Activated naive CD4-positive, alpha-beta T cell treated with anti-CD3 and anti-CD28 coated beads, Interleukin-2, amount 50 U/mL, for 16 hours (primary cell): Measurements from ENCODE around the gene MYRF.

Experiments used
- DNase-seq: peaks from one replicate; pipeline ENCODE4 v3.0.0-alpha.2; 2020

MYRF gene

DNA sequence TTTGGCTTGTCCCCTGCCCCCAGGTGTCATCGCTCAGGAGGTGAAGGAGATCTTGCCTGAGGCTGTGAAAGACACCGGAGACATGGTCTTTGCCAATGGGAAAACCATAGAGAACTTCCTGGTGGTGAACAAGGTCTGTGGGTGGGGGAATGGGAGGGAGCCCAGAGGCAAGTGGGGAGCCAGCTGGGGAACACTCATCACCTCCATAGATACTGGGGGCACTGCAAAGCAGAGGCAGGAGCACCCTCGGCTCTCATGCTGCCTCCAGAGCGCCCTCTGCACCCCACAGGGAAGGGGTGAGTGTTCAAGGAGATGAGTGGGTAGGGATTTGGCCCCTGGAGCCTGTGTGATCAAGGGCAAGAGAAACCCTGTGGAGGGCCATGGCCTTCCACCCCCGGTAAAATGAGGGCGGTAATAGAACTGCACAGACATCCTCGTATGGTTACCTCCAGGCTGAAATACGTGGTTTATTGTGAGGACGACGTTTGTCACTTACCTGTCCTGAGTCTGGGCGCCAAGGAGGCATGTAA, 26.0 kb downstream of the MYRF start:
- DNase-seq = no peak

DNA sequence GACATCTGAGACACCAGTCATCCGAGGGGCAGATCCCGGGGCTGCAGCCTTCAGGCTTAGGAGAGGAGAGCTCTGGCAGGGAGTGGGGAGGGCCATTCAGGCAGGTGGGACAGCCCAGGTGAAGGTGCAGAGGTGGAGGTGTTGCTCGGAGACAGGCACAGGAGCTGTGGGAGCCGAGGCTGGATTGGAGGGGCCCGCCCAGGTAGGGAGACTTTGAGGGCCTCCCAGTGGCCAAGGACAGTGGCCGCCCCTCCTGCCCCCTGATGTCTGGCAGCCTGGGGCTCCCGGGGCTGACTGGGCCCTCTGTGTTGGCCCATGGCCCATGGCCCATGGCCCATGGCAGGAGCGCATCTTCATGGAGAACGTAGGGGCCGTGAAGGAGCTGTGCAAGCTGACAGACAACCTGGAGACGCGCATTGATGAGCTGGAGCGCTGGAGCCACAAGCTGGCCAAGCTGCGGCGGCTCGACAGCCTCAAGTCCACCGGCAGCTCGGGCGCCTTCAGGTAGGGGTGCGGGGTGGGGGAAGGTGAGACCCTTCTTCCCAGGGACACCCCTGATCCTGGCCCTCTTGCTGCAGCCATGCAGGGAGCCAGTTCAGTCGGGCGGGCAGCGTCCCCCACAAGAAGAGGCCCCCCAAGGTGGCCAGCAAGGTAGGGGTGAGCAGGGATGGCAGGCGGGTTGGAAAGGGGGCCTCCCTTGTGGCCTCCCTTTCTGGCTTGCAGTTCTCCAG, 26.6 kb downstream of the MYRF start:
- no peak for DNase-seq

DNA sequence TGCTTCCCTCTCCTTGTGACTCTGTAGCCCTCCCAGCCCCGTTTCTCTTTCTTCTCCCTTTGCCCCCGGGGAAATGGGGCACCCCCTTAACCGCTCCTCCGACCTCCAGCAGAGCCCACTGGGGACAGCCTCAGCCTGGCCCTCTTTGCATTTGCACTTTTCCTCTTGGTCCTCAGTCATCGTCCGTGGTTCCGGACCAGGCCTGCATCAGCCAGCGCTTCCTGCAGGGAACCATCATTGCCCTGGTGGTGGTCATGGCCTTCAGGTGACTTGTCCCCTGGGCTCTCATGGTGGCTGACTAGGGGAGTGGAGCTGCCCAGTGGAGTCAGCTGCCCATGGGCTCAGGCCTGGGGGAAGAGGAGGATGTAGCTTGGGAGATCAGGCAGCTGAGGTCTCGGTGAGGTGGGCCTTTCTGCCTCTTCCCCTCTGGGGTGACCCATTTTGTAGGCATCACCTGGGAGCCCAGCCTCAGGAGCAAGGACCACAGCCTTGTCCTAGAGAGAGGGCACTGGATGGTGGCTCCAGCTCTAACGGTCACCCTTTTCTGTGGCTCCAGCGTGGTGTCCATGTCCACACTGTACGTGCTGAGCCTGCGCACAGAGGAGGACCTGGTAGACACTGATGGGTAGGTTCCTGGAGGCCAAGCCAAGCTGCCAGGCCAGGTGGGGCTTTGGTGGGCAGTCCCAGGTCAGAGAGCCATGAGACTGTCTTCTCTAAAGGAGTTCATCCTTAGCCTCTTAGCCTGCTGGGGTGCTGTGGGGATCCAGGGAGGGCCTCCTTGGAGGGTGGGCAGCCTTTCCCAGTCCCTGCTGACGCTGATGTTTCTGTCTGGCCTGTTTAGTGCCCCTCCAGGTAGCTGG, 27.5 kb downstream of the MYRF start:
- no peak for DNase-seq

DNA sequence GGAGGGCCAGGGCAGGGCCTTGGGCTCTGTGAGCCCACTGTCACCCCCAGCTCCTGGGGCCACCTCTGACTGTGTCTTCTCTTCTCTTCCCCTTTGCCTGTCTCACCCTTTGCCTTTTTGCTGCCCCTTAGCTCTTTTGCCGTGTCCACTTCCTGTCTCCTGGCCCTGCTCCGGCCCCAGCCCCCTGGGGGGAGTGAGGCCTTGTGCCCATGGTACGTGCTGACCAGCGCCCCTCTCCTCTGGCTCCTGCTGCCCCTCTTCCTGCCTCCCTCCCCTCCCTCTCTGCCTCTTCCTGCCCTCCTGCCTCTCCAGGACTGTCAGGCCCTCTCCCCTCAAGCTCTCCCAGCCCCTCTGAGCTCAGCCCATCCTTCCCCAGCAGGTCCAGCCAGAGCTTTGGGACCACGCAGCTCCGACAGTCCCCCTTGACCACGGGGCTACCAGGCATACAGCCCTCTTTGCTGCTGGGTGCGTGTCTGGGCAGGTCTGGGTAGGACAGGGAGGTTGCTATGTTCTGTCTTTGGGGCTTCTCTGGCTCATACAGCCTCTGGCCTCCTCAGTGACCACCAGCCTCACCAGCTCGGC, 28.2 kb downstream of the MYRF start:
- DNase-seq = no peak

DNA sequence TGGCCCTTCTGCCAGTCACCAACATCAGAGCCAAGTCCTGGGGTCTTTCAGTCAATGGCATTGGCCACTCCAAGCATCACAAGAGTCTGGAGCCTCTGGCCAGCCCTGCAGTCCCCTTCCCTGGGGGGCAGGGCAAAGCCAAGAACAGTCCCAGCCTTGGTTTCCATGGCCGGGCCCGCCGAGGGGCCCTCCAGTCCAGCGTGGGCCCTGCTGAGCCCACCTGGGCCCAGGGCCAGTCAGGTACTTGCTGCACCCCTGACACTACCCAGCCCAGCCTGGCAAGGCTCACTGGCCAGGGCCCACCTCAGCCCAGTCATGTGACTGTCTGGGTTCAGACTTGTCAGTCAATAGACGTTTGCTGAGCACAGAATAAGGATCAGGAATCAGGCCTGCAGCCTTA, 29.1 kb downstream of the MYRF start:
- no peak for DNase-seq

DNA sequence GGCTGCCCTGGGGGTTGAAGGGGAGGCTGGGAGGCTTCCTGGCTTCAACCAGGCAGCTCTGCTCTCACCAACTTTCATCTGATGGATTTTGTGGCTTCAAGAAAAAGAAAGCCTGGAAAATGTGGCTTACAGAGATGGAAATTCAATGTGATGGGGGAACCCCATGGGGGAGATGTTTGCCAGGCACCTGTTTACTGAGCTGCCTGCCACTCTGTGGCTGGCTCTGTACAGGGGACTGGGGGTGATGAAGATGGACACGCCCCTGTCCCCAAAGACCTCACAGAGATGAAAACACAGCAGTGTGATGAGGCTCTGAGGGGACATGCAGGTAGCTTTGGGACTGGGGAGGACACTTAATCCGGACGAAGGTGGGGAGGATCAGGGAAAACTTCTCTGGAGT, 29.9 kb downstream of the MYRF start:
- no peak for DNase-seq

DNA sequence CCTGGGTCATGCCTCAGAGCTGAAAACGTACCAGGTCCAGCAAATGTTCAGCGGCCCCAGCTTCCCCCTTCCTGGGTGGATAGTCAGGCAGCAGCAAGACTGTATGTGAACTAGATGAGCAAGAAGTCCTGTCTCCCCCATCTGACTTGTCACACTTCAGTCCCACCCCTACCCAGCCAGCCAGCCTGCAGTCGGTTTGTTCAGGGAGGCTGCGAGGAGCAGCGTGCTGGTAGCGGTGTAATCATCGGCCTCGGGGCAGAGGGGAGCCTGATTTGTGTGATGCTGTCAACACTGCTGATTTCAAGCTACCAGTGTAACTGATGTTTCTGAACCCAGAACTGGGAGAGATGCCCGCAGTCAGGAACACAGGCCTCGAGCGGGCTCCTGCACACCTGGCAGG, 30.4 kb downstream of the MYRF start:
- DNase-seq = no peak

DNA sequence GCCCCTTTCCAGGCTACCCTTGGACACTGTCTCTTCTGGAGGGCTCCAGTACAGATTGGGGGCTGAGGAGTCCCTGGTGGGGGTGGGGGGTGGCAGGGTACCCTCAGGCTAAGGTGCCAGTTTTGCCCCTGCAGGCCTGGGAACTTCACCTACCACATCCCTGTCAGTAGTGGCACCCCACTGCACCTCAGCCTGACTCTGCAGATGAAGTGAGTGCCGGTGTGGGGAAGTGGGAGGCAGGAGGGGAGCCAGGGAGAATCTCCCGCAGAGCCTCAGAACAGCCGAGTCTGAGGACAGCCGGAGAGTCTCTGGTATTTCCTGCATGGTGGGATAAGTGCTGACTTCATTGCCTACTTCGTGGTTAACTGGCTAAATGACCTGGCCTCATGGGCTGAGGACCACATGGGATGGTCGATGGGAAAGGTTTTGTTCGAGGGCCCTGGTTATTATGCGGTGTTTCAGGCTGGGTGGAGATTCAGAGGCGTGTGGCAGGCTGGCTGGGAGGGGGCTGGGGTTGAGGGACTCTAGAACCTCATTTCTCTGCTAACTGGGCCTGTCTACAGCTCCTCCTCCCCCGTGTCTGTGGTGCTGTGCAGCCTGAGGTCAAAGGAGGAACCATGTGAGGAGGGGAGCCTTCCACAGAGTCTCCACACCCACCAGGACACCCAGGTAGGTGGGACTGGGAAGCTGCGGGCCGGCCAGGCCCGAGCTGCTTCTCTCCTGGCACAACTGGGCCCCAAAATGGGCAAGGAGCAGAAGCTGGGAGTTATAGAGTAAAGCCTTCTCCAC, 31.5 kb downstream of the MYRF start:
- no peak for DNase-seq

DNA sequence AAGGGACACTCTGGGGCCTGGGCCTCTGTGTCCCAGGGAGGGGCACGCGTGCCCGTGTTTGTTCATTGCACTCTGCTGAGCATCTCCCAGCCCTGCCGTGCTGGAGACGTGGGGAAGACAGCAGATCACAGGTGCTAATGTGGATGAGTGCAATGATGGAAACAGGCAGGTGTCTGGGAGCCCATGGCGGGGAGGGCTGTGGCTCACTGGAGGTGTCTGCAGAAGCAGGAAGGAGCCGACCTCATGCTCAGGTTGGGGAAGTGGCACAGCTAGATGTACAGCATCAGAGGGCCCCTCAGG, 32.0 kb downstream of the MYRF start:
- no peak for DNase-seq

DNA sequence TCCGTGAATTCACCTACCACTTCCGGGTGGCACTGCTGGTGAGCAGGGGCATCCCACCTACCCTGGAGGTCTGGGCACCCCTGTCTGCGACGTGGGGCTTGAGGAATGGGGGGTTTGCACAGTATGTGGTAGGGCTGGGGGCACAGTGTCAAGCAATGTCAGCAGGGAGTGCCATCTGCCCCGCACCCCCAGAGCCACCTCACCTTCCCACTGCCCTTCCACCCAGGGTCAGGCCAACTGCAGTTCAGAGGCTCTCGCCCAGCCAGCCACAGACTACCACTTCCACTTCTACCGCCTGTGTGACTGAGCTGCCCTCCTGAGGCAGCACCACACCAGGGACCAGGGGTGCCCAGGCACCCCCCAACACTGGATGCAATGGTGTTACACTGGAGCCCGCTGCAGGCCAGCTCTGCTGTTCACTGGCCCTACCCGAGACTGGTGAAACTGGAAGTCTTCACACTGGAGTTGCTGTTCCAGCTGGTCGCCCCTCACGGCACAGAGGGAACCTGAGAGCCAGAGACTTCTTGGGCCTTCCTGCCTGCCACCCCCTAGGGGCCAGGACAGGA, 33.5 kb downstream of the MYRF start:
- DNase-seq = no peak

DNA sequence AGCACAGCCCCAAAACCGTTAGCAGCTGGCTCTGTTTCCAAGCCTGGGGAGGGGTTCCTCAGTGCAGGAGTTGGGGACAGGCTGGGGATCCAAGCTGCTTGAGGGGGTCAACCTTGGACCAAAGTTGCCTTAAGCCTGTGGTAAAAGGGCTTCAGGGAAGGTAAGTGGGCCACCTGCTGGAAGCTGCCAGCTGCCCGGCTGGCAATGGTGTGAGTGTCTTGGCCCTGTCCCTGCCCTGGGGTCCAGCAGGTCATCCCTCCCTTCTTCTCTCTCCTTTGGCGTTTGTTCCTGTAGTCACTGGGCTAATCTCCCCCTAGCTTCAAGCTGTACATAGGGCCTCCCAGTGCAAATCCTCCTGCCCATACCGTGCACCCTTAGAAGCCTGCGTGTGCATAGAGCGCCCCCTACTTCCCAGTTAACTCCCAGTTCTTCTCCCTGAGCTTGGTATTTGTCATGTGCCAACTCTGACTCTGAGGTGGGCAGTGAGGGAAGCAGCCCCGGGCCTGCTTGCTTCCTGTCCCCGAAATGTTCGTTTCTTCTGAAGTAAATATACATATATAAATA, 35.6 kb downstream of the MYRF start:
- DNase-seq = no peak

DNA sequence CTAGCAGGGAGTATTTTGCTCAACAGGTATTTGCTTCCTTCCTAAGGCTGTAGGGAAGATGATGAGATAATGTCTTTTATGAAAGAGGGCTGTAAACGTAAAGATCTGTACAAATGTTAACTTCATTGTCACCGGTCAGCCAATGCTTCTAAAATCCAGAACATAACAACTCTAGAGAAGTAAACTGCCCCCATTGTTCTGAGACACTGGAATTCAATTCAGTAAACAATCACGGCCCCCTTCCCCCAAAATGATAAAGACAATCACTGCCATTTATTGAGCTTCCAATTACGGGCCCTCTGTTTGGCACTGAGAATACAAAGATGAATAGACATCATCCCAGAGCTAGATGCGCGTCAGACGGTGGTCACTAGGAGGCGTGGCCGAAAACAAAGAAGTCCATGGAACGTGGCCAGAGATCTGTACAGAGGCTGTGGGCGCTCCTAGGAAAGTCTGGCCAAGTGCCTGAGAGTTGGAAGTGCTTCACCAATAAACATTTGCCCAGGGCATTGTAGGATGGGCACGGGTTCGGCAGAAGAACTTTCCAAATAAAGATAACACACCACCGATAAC, 39.4 kb downstream of the MYRF start:
- DNase-seq = peak; percentile 27

DNA sequence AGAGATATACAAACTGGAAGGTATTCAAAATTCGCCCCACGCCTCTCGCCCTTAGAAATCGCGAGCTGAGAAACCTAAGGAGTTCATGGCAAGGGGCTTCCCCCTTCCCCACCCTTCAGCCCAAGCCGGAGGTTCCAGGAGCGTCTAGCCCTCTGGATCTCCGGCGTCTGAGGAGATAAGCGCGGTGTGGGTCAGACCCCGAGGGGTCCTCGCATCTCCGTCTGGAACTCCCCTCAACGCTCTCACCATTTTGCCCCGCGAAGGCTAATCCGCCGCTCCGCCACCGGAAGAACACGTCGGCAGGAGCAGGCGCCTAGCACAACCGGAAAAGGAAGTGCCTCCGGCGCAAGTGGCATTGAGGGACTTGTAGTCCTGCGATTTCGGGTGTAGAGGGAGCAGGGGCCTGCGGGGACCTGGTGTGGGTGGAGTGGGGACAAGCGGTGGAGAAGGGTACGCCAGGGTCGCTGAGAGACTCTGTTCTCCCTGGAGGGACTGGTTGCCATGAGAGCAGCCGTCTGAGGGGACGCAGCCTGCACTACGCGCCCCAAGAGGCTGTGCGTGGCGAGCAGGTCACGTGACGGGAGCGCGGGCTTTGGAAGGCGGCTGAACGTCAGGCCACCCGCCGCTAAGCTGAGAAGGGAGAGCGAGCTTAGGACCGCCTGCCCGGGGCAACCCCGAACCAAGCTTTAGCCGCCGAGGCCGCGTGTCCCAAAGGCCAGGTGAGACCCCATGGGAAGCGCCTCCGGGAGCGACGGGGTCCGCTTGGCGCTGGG, 40.1 kb downstream of the MYRF start, which contains the start of the genes FEN1 and TMEM258:
TSS of gene FEN1 (plus strand) at position 602 of the 773 bp plus-strand sequence. CDS start 2,451 bp downstream, outside the sequence.
TSS of gene TMEM258 (minus strand) at position 290 of the 773 bp plus-strand sequence. CDS start at position 249, 41 bp downstream.
- peak; percentile 89 for DNase-seq

DNA sequence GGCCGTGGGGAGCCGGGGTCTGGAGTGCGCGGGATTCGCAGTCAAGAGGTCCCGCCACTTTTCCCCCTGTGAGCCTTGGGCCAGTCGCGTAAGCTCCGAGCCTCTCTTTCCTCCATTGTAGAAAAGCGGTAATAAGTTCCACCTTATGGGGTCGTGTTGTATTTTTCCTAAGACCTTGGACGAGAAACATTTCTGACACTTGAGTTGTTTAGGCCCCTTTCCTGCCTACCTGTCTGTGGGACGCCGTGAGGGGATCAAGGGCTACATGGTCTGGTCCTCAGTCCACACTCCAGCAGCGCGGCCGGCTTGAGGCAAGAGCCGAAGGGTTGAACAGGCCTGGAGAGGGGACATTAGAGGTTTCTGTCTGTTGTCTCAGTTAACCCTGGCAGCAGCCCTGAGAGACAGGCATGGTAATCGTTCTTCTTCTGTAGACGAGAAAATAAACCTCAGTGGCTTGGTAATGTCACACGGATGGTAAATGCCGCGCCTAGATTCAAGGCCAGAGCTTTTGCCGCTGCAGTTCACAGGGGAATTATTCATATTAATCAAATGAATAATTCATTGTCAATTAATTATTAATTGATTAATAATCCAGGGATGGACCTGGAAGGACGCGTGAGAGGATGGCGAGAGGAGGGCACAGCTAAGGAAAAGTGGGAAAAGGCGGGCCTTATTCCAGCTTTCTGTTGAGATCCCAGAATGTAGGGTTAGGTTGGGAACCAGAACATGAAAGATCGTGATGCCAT, 40.8 kb downstream of the MYRF start:
- DNase-seq = no peak

DNA sequence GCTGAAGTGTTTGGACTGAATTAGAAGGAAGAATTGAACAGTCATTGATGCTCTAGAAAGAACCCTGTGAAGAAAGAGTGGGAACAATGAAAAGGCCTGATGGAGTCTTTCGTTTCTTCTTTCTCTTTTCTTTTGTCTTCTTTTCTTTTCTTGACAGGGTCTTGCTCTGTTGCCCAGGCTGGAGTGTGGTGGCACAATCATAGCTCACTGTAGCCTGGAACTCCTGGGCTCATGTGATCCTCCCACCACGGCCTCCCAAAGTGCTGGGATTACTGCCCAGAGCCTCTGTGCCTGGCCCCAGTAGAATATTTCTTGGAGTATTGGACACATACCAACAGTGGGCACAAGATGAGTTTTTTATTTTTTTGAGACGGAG, 41.4 kb downstream of the MYRF start:
- DNase-seq = no peak

DNA sequence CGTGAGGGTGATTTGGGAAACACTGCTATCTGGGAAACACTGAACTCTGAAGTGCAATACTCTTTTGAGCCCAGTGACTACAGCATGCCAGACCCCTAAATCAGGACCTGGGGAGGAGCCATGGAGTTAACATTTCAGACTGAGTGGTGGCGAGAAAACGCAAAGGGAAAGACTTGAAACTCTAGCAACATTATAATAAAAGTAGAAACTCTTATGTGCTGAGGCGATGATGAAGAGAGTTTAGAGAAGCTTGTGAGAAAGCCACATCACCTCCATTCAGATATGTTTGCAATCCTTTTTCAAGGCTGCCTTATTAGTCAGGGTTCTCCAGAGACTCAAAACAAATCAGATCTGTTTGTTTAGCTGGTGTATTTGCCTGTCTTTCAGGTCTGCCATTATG, 42.1 kb downstream of the MYRF start:
- no peak for DNase-seq

DNA sequence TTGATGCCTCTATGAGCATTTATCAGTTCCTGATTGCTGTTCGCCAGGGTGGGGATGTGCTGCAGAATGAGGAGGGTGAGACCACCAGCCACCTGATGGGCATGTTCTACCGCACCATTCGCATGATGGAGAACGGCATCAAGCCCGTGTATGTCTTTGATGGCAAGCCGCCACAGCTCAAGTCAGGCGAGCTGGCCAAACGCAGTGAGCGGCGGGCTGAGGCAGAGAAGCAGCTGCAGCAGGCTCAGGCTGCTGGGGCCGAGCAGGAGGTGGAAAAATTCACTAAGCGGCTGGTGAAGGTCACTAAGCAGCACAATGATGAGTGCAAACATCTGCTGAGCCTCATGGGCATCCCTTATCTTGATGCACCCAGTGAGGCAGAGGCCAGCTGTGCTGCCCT, 43.0 kb downstream of the MYRF start:
- DNase-seq = no peak

DNA sequence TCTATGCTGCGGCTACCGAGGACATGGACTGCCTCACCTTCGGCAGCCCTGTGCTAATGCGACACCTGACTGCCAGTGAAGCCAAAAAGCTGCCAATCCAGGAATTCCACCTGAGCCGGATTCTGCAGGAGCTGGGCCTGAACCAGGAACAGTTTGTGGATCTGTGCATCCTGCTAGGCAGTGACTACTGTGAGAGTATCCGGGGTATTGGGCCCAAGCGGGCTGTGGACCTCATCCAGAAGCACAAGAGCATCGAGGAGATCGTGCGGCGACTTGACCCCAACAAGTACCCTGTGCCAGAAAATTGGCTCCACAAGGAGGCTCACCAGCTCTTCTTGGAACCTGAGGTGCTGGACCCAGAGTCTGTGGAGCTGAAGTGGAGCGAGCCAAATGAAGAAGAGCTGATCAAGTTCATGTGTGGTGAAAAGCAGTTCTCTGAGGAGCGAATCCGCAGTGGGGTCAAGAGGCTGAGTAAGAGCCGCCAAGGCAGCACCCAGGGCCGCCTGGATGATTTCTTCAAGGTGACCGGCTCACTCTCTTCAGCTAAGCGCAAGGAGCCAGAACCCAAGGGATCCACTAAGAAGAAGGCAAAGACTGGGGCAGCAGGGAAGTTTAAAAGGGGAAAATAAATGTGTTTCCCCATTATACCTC, 43.6 kb downstream of the MYRF start:
- DNase-seq = no peak

DNA sequence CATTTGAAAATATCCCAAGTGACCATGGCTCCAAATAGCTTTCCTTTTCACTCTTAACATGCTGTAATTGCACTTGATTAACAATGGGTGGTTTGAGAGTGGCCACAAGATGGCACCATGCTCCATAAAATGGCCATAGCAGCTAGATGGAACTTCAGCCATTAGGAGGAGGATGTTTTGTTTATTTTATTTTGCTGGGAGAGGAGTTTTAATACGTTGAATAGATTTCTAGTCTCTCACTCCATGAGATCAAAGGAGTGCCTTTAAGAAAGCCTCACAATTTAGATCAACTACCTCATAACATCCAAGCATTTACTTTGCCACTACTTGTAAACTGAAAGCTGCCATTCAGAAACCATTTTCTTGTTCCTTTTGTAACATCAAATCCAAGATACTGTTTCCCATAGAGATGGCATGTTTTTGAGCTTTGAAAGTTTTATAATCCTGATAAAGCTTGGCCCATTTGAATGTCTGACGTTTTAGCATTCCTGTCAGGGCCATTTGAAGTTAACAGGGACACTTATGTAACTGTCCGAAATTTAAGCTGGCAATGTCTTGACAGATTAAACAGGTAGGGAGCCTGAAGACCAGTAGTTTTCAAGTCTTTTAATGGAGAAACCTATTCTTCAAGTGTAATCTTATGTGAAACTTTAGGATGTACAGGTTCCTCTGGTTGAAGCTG, 45.0 kb downstream of the MYRF start:
- DNase-seq = peak; percentile 67
